HepG2 (cell line): ENCODE measurements around the gene MYADML2. TPM values are rescaled to one million over a fixed set of nuclear protein-coding genes. Genes with fewer than 3 reads are reported as not detected.
A peak's percentile ranks its signal among the peaks of the same experiment; 100 is the strongest.

Experiments
- AGO2 ChIP-seq: fragments of 200-400 bp; formaldehyde crosslinking; optimal IDR thresholded peaks from 2 replicates; pipeline ENCODE3; 2017; ENCODE audit warnings: mild to moderate bottlenecking, low read depth, low read length, moderate library complexity
- GABPB1 ChIP-seq: IDR thresholded peaks from 2 replicates; pipeline ENCODE4 v1.6.1; 2016; ENCODE audit warnings: mild to moderate bottlenecking, missing genetic modification reagents, moderate library complexity, missing compliant biosample characterization
- HES4 ChIP-seq: sonication (generic); formaldehyde crosslinking; IDR thresholded peaks from 2 replicates; pipeline ENCODE4 v1.9.0; 2021; ENCODE audit warnings: mild to moderate bottlenecking, missing genetic modification reagents, borderline replicate concordance
- KDM6A ChIP-seq: IDR thresholded peaks from 2 replicates; pipeline ENCODE4 v1.6.1; 2016; ENCODE audit warnings: low read depth
- MXD3 ChIP-seq: IDR thresholded peaks from 2 replicates; pipeline ENCODE4 v1.6.1; 2016; ENCODE audit warnings: mild to moderate bottlenecking, missing biosample characterization, missing genetic modification reagents
- PHF8 ChIP-seq: sonication (generic); formaldehyde crosslinking; IDR thresholded peaks from 2 replicates; pipeline ENCODE4 v1.5.0; 2020; ENCODE audit warnings: missing genetic modification reagents
- SOX6 ChIP-seq, 2 experiments: fragments of 450-650 bp in 1 of 2; sonication (generic) in 1 of 2; formaldehyde crosslinking in 1 of 2; IDR thresholded peaks; 2 replicates each; pipeline versions ENCODE4 v1.4.0 to v1.6.1; 2017 to 2020; ENCODE audit warnings: antibody characterized with exemption in 1 of 2, mild to moderate bottlenecking in 1 of 2, missing genetic modification reagents in 1 of 2
- ZNF205 ChIP-seq: IDR thresholded peaks from 2 replicates; pipeline ENCODE4 v1.6.1; 2018; ENCODE audit warnings: missing biosample characterization, missing genetic modification reagents
- ZNF687 ChIP-seq: sonication (generic); formaldehyde crosslinking; IDR thresholded peaks from 2 replicates; pipeline ENCODE4 v1.5.1; 2020; ENCODE audit warnings: mild to moderate bottlenecking, missing genetic modification reagents, moderate library complexity
- ZXDC ChIP-seq: sonication (generic); formaldehyde crosslinking; IDR thresholded peaks from 2 replicates; pipeline ENCODE4 v1.5.0; 2020; ENCODE audit warnings: mild to moderate bottlenecking, missing genetic modification reagents
- polyA plus RNA-seq, 8 experiments: library from polyadenylated mRNA; depleted of rRNA in 3 of 8; stranded (reverse) in 7 of 8; unstranded in 1 of 8; fragments of >200 nt; fragmentation: Illumina TruSeq in 4 of 8; extraction: Trizol in 4 of 8; gene quantifications; 2 replicates each; pipeline versions ENCODE4 v1.2.1 to v1.2.3, GENCODE V29; 2011 to 2016; ENCODE audit warnings: low read depth in 4 of 8, missing spikeins in 1 of 8, mixed read lengths in 1 of 8; ENCODE audit not compliant: insufficient read depth in 1 of 8
- total RNA-seq, 5 experiments: library from RNA; depleted of rRNA; stranded (reverse); fragments of >200 nt; fragmentation: Illumina TruSeq; extraction: Trizol; gene quantifications; 2 replicates each; pipeline ENCODE4 v1.2.3, GENCODE V29; 2016; ENCODE audit warnings: low read depth in 1 of 5
- TF ChIP-seq, protein P1 (sequence below): sonication (generic); formaldehyde crosslinking; IDR thresholded peaks from 2 replicates; pipeline ENCODE4 v1.4.0; 2020; ENCODE audit warnings: missing genetic modification reagents, borderline replicate concordance
- TF ChIP-seq, protein P2 (sequence below): sonication (generic); formaldehyde crosslinking; IDR thresholded peaks from 2 replicates; pipeline ENCODE4 v1.4.0; 2020; ENCODE audit warnings: mild to moderate bottlenecking, missing genetic modification reagents, borderline replicate concordance
- TF ChIP-seq, protein P3 (sequence below): sonication (generic); formaldehyde crosslinking; IDR thresholded peaks from 2 replicates; pipeline ENCODE4 v1.8.0; 2023; ENCODE audit warnings: mild to moderate bottlenecking, missing genetic modification reagents

The MYADML2 gene
- total and polyA plus RNA-seq, 2 of the 13 experiments (the other 11 are each of a cell fraction or from before 2014, with no cell fraction given): not detected

- TF ChIP-seq ZXDC (CRISPR knock-in tag): 0 out of 2 replicates have a peak, but pooled peaks have one; percentile 17
- TF ChIP-seq PHF8: 0 out of 2 replicates have a peak, but pooled peaks have one; percentile 14
- peak; percentile 27; the same call in 1 of the 2 replicates for TF ChIP-seq ZNF687 (CRISPR knock-in tag)
- TF ChIP-seq, protein P1, sequence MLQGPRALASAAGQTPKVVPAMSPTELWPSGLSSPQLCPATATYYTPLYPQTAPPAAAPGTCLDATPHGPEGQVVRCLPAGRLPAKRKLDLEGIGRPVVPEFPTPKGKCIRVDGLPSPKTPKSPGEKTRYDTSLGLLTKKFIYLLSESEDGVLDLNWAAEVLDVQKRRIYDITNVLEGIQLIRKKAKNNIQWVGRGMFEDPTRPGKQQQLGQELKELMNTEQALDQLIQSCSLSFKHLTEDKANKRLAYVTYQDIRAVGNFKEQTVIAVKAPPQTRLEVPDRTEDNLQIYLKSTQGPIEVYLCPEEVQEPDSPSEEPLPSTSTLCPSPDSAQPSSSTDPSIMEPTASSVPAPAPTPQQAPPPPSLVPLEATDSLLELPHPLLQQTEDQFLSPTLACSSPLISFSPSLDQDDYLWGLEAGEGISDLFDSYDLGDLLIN (CRISPR knock-in tag): 0 out of 2 replicates have a peak, but pooled peaks have one; percentile 4
- peak; percentile 75; the same call in 1 of the 2 replicates for TF ChIP-seq MXD3 (CRISPR knock-in tag)
- no peak for TF ChIP-seq KDM6A
- TF ChIP-seq, protein P2, sequence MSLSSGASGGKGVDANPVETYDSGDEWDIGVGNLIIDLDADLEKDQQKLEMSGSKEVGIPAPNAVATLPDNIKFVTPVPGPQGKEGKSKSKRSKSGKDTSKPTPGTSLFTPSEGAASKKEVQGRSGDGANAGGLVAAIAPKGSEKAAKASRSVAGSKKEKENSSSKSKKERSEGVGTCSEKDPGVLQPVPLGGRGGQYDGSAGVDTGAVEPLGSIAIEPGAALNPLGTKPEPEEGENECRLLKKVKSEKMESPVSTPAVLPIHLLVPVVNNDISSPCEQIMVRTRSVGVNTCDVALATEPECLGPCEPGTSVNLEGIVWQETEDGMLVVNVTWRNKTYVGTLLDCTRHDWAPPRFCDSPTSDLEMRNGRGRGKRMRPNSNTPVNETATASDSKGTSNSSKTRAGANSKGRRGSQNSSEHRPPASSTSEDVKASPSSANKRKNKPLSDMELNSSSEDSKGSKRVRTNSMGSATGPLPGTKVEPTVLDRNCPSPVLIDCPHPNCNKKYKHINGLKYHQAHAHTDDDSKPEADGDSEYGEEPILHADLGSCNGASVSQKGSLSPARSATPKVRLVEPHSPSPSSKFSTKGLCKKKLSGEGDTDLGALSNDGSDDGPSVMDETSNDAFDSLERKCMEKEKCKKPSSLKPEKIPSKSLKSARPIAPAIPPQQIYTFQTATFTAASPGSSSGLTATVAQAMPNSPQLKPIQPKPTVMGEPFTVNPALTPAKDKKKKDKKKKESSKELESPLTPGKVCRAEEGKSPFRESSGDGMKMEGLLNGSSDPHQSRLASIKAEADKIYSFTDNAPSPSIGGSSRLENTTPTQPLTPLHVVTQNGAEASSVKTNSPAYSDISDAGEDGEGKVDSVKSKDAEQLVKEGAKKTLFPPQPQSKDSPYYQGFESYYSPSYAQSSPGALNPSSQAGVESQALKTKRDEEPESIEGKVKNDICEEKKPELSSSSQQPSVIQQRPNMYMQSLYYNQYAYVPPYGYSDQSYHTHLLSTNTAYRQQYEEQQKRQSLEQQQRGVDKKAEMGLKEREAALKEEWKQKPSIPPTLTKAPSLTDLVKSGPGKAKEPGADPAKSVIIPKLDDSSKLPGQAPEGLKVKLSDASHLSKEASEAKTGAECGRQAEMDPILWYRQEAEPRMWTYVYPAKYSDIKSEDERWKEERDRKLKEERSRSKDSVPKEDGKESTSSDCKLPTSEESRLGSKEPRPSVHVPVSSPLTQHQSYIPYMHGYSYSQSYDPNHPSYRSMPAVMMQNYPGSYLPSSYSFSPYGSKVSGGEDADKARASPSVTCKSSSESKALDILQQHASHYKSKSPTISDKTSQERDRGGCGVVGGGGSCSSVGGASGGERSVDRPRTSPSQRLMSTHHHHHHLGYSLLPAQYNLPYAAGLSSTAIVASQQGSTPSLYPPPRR (CRISPR knock-in tag): no peak
- TF ChIP-seq GABPB1: peak; percentile 63
- no peak for TF ChIP-seq SOX6 (IDR thresholded peaks at IDR 0.05)
- 0 out of 2 replicates have a peak, but pooled peaks have one; percentile 48 for TF ChIP-seq SOX6 (CRISPR knock-in tag; IDR thresholded peaks at IDR 0.05)
- TF ChIP-seq ZNF205 (CRISPR knock-in tag): 0 out of 2 replicates have a peak, but pooled peaks have one; percentile 7
- TF ChIP-seq AGO2: peak; percentile 94
- TF ChIP-seq, protein P3, sequence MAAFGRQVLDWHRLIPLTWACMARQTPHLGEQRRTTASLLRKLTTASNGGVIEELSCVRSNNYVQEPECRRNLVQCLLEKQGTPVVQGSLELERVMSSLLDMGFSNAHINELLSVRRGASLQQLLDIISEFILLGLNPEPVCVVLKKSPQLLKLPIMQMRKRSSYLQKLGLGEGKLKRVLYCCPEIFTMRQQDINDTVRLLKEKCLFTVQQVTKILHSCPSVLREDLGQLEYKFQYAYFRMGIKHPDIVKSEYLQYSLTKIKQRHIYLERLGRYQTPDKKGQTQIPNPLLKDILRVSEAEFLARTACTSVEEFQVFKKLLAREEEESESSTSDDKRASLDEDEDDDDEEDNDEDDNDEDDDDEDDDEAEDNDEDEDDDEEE: no peak
- peak; percentile 75; the same call in 1 of the 2 replicates for TF ChIP-seq HES4 (CRISPR knock-in tag)
Measured at GRCh38 chr17:81910840-81911276, 36.2 kb downstream of the MYADML2 start (continued).
